GM18507 (cell line): Measurements from ENCODE around the gene SHOX.
"Not testable (repeated sequence)": the region's sequence is repeated elsewhere in the genome, so short reads cannot be mapped to it uniquely, and the experiment has no call there.

Experiments used
- DNase-seq: peaks from one replicate; pipeline ENCODE4 v3.0.0; 2011; ENCODE audit warnings: low read depth; ENCODE audit not compliant: insufficient read length; ENCODE audit errors: extremely low spot score
- FAIRE-seq: peaks from 2 replicates; lab custom pipeline; 2011; peaks lifted over from hg19 to GRCh38; lab: Jason Lieb, UNC

SHOX gene

DNA sequence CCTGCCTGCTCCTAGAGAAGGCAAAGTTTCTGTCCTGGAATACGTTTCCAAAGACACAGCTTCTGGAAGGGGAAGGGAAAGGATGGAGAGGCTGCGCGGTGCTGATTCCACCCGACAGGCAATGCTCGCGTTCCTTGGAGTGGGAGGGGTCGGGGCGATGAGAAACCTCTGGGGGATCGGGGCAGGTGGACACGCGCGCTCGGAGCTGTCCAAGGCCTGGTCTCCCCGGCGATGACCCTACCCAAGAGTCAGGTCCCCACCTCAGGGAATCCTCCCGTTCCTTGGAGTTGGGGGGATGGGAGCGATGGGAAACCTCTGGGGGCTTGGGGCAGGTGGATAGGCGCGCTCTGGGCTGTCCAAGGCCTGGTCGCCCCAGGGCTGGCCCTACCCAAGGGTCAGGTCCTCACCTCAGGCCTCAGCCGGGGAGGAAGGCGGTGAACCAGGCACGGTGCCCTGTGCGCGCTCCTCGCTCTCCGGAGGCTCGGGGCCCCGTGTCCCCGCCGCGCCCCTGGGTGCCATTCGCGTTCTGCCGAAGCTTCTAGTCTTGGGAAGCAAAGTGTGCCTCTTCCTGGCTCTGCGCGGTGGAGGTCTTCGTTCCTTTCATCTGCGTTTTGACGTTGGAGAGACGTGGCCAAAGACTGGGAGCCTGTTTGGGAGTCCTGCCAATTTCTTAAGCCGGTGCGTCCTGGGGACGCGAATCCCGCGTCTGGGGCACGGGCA is 10.6 kb upstream of the SHOX start:
- FAIRE-seq: no peak
- DNase-seq: no peak

GRCh38 chrX:621705-622503 is 8.7 kb upstream of the SHOX start:
- no peak for DNase-seq
- FAIRE-seq: no peak

- FAIRE-seq, DNase-seq: not testable (repeated sequence)
These were observed 7.8 kb upstream of the SHOX start for GRCh38 chrX:622802-623201.

GRCh38 chrX:623268-623598 is 7.4 kb upstream of the SHOX start:
- no peak for DNase-seq
- no peak for FAIRE-seq

DNA sequence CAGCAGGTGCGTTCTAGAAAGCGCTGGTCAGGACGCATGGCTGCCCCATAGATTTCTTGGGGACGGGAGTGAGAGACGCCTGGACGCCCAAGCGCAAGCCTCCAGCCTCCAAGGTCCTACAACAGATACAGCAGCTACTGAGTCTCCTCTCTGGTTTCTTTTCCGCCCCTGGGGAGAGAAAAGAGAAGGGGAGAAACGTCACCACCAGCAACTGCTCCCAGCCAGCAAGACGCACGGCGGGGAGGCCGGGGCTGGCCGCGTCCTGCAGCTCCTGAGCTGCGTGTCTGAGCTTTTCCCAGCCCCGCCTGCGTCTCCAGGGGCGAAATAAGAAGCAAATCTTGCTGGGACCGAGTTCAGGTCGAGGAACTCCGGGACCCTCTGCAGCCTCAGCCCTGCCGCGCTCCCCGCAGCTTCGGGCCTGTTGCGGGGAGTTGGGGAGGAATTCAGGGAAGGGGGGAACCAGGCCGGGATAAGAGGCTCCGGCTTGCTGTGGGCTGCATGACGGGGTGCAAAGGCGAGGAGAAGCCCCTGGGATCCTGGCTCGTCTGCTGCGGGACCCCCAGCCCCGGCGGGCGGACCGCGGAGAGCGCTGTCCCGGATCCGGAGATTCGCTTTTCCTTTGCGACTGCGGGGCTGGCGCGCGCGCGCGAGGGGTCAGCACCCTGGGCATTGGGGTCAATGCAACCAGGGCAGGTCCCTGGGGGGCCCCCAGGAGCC is 6.8 kb upstream of the SHOX start:
- no peak for DNase-seq
- FAIRE-seq: no peak

DNA sequence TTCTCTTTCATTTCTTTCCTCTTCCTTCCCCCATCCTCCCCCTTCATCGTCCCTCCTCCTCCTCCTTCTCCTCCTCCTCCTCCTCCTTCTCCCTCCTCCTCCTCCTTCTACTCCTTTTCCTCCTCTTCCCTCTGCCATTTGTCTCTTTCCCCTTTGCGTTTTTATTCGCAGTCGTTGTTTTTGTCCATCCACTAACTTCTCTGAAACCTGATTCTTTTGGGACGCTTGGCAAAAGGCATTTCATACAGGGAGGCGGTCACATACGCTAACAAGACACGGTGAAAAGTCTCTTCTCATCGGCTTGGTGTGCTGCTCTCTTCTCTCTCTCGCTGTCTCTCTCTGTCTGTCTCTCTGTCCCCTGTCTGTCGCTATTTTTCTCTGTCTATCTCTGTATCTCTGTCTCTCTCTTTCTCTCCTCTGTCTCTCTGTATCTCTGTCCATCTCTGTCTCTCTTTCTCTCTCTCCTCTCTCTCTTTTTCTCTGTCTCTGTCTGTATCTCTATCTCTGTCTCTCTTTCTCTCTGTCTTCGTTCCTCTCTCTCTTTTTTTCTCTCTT is 5.4 kb upstream of the SHOX start:
- DNase-seq (no peak), FAIRE-seq (no peak)

DNA sequence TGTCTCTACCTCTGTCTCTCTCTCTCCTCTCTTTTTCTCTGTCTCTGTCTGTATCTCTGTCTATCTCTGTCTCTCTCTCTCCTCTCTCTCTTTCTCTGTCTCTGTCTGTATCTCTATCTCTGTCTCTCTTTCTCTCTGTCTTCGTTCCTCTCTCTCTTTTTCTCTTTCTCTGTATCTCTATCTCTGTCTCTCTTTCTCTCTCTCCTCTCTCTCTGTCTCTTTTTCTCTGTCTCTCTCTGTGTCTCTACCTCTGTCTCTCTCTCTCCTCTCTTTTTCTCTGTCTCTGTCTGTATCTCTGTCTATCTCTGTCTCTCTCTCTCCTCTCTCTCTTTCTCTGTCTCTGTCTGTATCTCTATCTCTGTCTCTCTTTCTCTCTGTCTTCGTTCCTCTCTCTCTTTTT is 4.5 kb upstream of the SHOX start:
- FAIRE-seq, DNase-seq: not testable (repeated sequence)

DNA sequence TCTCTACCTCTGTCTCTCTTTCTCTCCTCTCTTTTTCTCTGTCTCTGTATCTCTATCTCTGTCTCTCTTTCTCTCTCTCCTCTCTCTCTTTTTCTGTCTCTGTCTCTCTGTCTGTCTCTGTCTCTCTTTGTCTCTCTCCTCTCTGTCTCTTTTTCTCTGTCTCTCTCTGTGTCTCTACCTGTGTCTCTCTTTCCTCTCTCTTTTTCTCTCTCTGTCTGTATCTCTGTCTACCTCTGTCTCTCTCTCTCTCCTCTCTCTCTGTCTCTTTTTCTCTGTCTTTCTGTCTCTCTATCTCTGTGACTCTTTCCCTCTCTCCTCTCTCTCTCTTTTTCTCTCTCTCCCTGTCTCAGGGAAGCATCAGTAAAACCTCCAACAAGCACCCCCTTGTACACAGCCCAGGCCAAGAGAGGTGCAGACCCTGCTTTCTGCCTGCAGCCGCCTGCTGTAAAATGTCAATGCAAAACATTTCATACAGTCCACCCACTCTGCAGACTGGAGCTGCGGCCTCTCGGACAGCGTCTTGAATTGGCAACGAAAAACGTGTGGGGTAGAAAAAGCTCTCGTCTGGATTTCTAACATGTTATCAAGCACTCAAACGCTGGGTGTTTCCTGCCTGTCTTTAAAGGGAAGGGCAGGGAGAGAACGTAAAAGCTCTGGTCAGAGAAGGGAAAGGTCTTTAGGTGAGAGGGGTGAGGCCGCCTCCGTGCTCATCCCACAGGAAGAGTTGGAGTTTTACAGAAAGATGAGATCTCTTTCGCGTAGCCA is 3.7 kb upstream of the SHOX start:
- FAIRE-seq: no peak
- no peak for DNase-seq

- DNase-seq (no peak), FAIRE-seq (no peak)
These were observed 3.0 kb upstream of the SHOX start for GRCh38 chrX:627510-627981.

- no peak for FAIRE-seq
- DNase-seq: no peak
These were observed 2.6 kb upstream of the SHOX start for GRCh38 chrX:627995-628394.

DNA sequence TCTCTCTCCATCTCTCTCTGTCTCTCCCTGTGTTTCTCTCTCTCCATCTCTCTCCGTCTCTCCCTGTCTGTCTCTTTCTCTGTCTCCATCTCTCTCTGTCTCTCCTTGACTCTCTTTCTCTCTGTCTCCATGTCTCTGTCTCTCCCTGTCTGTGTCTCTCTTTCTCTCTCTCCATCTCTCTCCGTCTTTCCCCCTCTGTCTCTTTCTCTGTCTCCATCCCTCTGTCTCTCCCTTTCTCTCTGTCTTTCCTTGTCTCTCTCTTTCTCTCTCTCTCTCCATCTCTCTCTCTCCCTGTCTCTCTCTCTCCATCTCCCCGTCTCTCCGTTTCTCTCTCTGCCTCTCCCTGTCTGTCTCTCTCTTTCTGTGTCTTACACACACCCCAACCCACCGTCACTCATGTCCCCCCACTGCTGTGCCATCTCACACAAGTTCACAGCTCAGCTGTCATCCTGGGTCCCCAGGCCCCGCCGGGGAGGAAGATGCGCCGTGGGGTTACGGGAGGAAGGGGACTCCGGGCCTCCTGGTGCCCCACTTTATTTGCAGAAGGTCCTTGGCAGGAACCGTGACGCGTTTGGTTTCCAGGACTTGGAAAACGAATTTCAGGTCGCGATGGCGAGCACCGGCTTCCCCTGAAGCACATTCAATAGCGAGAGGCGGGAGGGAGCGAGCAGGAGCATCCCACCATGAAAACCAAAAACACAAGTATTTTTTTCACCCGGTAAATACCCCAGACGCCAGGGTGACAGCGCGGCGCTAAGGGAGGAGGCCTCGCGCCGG is 1.2 kb upstream of the SHOX start:
- no peak for FAIRE-seq
- DNase-seq: no peak

DNA sequence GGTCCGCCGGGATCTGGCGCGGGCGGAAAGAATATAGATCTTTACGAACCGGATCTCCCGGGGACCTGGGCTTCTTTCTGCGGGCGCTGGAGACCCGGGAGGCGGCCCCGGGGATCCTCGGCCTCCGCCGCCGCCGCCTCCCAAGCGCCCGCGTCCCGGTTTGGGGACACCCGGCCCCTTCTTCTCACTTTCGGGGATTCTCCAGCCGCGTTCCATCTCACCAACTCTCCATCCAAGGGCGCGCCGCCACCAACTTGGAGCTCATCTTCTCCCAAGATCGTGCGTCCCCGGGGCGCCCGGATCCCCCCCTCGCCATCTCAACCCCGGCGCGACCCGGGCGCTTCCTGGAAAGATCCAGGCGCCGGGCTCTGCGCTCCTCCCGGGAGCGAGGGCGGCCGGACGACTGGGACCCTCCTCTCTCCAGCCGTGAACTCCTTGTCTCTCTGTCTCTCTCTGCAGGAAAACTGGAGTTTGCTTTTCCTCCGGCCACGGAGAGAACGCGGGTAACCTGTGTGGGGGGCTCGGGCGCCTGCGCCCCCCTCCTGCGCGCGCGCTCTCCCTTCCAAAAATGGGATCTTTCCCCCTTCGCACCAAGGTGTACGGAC is 482 bp upstream of the SHOX start:
- no peak for DNase-seq
- no peak for FAIRE-seq

GRCh38 chrX:631802-632365 is 1.3 kb downstream of the SHOX start:
- no peak for DNase-seq
- FAIRE-seq: no peak

DNA sequence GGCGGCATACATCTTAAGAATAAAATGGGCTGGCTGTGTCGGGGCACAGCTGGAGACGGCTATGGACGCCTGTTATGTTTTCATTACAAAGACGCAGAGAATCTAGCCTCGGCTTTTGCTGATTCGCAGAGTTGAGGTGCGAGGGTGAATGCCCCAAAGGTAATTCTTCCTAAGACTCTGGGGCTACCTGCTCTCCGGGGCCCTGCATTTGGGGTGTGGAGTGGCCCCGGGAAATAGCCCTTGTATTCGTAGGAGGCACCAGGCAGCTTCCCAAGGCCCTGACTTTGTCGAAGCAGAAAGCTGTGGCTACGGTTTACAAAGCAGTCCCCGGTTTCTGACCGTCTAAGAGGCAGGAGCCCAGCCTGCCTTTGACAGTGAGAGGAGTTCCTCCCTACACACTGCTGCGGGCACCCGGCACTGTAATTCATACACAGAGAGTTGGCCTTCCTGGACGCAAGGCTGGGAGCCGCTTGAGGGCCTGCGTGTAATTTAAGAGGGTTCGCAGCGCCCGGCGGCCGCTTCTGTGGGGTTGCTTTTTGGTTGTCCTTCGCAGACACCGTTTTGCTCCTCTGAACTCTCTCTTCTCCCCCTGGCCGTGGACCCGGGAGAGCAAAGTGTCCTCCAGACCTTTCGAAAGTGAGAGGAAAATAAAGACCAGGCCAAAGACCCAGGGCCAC is 1.9 kb downstream of the SHOX start:
- no peak for FAIRE-seq
- no peak for DNase-seq

DNA sequence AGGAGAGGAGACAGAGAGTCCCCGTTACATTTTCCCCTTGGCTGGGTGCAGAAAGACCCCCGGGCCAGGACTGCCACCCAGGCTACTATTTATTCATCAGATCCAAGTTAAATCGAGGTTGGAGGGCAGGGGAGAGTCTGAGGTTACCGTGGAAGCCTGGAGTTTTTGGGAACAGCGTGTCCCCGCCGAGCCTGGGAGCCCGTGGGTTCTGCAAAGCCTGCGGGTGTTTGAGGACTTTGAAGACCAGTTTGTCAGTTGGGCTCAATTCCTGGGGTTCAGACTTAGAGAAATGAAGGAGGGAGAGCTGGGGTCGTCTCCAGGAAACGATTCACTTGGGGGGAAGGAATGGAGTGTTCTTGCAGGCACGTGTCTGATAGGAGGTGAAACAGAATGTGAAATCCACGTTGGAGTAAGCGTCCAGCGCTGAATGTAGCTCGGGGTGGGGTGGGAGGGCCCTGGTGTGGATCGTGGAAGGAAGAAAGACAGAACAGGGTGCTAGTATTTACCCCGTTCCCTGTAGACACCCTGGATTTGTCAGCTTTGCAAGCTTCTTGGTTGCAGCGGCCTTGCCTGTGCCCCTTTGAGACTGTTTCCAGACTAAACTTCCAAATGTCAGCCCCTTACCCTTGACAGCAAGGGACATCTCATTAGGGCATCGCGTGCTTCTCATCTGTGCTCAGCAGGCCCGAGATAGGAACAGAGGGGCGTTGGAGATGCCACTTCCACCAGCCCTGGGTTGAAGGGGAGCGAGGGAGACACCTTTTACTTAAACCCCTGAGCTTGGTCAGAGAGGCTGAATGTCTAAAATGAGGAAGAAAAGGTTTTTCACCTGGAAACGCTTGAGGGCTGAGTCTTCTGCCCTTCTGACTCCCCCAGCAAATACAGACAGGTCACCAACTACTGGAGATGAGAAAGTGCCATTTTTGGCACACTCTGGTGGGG is 2.7 kb downstream of the SHOX start:
- DNase-seq (no peak), FAIRE-seq (no peak)
